Brain microvascular endothelial cell (primary cell): ENCODE measurements around the gene SGCD.

ENCODE experiments used
- DNase-seq: peaks from one replicate; pipeline ENCODE4 v3.0.0-alpha.2; 2020
- H3K27ac ChIP-seq: fragments of 250-450 bp; sonication (Bioruptor Pico); 2 replicates; pipeline ENCODE4 v1.5.1; 2020; ENCODE audit warnings: mild to moderate bottlenecking, moderate library complexity
- H3K27me3 ChIP-seq: fragments of 250-450 bp; sonication (Bioruptor Pico); replicated peaks from 2 replicates; pipeline ENCODE4 v1.5.1; 2020; ENCODE audit warnings: mild to moderate bottlenecking
- H3K36me3 ChIP-seq: fragments of 250-450 bp; sonication (Bioruptor Pico); replicated peaks from 2 replicates; pipeline ENCODE4 v1.5.1; 2020; ENCODE audit warnings: mild to moderate bottlenecking
- H3K4me3 ChIP-seq: 2 replicates; pipeline ENCODE4 v1.5.1; 2011; ENCODE audit warnings: low read depth, mild to moderate bottlenecking, control low read depth, low read length, moderate library complexity
- CTCF ChIP-seq: IDR thresholded peaks from 2 replicates; pipeline ENCODE4 v1.5.1; 2011; ENCODE audit warnings: low read depth, mild to moderate bottlenecking, moderate library complexity, low read length, control low read depth, inconsistent platforms; ENCODE audit errors: missing control alignments
- in situ Hi-C: cut with HindIII; loops from 2 replicates; pipeline ENCODE4 v1.10.0; 2017; ENCODE audit warnings: low sequenced_read_pairs, low pct_ligation_motif_present

Gene SGCD

GRCh38 chr5:156617426-156617825 is 290.5 kb downstream of the SGCD start:
- Histone ChIP-seq H3K4me3 (no peak overlapping the region), H3K36me3 (no peaks in the 10 kb centered on the region), H3K27me3 (no peaks in the 10 kb centered on the region), H3K27ac (no peak overlapping the region)
- DNase-seq, result no peak
- no peak for TF ChIP-seq CTCF
- in situ Hi-C loops, result no loop called here

- H3K27me3 ChIP-seq, result no peaks in the 10 kb centered on the region
- no peak overlapping the region for H3K27ac ChIP-seq
- in situ Hi-C loops, result no loop called here
- no peak for DNase-seq
- TF ChIP-seq CTCF, result no peak
- no peaks in the 10 kb centered on the region for H3K36me3 ChIP-seq
- no peak overlapping the region for H3K4me3 ChIP-seq
Observed at GRCh38 chr5:156618601-156619000, 291.6 kb downstream of the SGCD start.

GRCh38 chr5:156621719-156622118 is 294.8 kb downstream of the SGCD start:
- H3K27me3 ChIP-seq, result no peaks in the 10 kb centered on the region
- H3K4me3 ChIP-seq, result no peak overlapping the region
- H3K36me3 ChIP-seq, result no peaks in the 10 kb centered on the region
- TF ChIP-seq CTCF, result no peak
- in situ Hi-C loops, result no loop called here
- no peak for DNase-seq
- no peak overlapping the region for H3K27ac ChIP-seq

GRCh38 chr5:156623381-156624040 is 296.5 kb downstream of the SGCD start:
- Histone ChIP-seq H3K27ac (no peak overlapping the region), H3K27me3 (no peaks in the 10 kb centered on the region), H3K36me3 (no peaks in the 10 kb centered on the region), H3K4me3 (no peak overlapping the region)
- in situ Hi-C loops, result no loop called here
- no peak for TF ChIP-seq CTCF
- DNase-seq, result no peak

- Histone ChIP-seq H3K36me3 (no peaks in the 10 kb centered on the region), H3K27ac (no peak overlapping the region), H3K27me3 (no peaks in the 10 kb centered on the region), H3K4me3 (no peak overlapping the region)
- no peak for DNase-seq
- no peak for TF ChIP-seq CTCF
- in situ Hi-C loops, result no loop called here
Observed at GRCh38 chr5:156624686-156625085, 297.7 kb downstream of the SGCD start.

- no peaks in the 10 kb centered on the region for H3K36me3 ChIP-seq
- H3K27ac ChIP-seq, result no peak overlapping the region
- no peak for TF ChIP-seq CTCF
- in situ Hi-C loops, result no loop called here
- no peaks in the 10 kb centered on the region for H3K27me3 ChIP-seq
- H3K4me3 ChIP-seq, result no peak overlapping the region
- DNase-seq, result no peak
Observed at GRCh38 chr5:156628421-156628820, 301.5 kb downstream of the SGCD start.
